ENCODE data around the gene SH3RF3.

SH3RF3 gene

GRCh38 chr2:109383505-109384307 is 254.7 kb downstream of the SH3RF3 start:
- DNase-seq = no peak

DNA sequence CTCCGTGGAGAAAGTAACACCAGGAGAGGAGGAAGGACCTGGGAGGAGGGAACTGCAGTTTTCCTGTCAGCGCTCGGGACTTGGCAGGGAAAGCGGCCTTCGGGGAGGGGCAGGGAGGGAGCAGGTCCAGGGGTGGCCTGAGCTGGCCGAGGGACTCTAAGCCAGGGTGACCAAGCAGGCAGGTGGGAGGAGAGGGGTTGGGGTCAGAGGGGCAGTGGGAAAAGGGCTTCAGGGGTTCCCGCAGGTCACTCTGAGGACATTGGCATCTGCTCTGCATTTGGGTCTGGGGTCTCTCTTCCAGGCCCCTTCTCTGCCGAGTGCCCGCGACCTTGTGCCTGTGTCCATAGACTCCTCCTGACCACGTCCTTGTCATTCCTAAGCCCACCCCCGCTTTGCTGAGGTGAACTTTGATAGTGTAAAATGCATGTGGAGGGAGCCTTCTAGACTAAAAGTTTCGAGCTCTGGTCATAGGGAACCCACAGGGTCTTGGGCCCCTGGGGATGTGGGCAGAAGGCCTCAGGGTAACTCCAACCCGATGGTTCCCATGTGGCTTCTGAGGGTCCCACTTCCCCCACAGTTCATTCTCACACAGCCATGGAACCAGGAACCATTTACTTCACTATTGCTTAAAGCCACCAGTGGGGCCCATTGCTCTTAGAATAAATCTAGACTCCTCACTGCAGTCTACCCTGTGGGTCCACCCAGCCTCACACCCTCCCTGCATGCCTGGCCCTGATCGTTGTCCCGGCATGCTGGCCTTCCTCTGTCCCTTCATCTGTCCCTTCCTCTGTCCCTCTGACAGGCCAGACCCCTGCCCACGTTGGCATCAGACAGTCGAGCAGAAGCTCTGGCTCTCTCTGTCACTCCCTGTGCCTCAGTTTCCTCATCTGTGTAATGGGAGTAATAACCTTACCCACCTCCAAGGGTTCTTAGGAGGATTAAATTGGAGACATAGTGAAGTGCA is 255.6 kb downstream of the SH3RF3 start:
- no peak for DNase-seq

GRCh38 chr2:109385506-109385905 is 256.5 kb downstream of the SH3RF3 start:
- no peak for DNase-seq

- no peak for DNase-seq
Observed at GRCh38 chr2:109386004-109386695, 257.1 kb downstream of the SH3RF3 start.

DNA sequence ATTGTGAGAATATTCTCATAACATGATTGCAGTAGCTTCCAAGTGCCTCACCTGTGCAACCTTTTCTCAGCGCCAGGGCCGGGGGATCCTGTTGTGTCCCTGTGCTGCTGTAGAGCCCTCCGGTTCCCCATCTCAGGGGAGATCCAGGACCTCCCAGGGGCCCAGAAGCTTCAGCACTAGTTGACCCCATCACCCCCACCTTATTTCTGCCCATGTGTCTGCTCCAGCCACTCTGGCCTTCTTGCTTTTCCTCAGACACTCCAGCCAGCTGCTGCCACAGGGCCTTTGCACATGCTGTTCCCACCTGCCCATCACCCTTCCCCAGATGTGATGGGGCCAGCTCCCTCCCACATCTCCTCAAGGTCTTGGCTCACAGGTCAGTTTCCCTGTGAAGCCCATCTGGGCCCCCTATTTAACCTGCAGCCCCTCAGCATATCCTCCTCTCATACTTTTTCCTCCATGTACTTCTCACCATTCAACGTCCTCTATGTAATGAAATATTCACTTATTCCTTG is 258.3 kb downstream of the SH3RF3 start:
- no peak for DNase-seq

DNA sequence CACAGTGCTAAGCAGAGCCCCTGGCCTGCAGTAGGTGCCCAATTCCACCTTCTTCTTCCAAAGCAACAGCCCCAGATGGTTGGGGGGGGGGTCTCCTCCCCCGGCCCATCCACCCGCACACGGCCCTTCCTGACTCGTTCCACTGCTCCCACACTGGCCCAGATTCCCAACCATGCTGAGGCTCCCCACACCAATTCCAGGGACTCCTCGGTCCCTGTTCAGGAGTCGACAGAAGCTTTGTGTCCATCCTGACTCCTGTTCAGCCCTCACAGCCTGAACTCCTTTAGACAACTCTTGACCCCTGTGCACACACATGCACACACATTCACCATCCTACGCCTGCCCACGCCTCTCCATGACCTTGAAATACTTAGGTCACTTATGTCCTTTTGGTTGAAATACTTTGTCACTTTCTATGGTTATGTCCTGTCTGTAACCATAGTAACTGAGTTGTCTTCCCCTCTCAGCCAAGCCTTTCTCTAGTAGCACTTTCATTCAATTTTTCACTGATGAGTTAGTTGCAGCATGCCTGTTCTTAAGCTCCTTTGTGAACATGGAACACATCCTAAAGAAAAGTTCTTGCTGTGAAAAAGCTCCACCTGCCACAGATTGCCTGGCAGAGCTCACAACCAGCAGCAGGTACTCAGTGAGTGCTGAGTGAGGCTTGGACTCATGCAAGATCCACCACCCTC is 258.9 kb downstream of the SH3RF3 start:
- no peak for DNase-seq

DNA sequence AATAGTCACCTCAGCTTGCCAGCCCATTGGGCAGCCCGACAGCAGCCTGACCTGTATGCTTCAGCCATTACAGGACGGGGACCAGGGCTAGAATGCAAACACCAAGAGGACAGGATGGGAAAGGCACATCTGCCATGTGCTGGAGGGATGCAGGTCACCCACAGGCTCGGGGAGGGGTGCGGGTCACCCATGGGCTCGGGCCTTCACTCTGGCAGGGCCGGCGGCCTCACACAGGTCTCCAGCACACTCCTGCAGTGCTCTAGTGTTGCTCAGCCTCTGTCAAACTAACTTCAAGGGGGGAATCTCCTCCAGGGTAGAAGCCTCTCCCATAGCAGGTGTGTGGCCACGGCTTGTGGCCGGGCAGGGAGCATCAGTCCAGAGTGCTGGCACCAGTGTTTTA is 262.2 kb downstream of the SH3RF3 start:
- no peak for DNase-seq

GRCh38 chr2:109392140-109392539 is 263.1 kb downstream of the SH3RF3 start:
- no peak for DNase-seq

GRCh38 chr2:109392816-109393661 is 264.0 kb downstream of the SH3RF3 start:
- no peak for DNase-seq

DNA sequence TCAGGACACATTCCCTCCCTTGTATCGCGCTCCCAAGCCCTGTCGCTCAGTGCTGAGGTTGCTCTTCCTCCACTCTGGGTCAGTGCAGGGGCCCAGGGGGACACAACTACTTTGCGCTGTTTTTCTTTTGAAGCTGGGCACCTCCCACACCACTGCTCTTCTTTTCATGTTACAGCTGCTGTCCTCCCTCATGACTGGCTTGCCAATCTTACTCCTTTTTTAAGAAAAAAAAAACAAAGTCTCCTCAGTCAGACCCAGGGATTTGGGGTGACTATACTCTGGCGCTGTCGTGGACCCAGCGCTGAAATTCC is 264.6 kb downstream of the SH3RF3 start:
- no peak for DNase-seq

GRCh38 chr2:109395494-109396201 is 266.6 kb downstream of the SH3RF3 start:
- no peak for DNase-seq

- DNase-seq = no peak
Observed at GRCh38 chr2:109396202-109397180, 267.5 kb downstream of the SH3RF3 start.

GRCh38 chr2:109397893-109398292 is 268.9 kb downstream of the SH3RF3 start:
- no peak for DNase-seq

GRCh38 chr2:109398366-109399015 is 269.5 kb downstream of the SH3RF3 start:
- DNase-seq = no peak

GRCh38 chr2:109399066-109399465 is 270.1 kb downstream of the SH3RF3 start:
- DNase-seq = no peak

- DNase-seq = no peak
Observed at GRCh38 chr2:109400102-109400501, 271.1 kb downstream of the SH3RF3 start.

DNA sequence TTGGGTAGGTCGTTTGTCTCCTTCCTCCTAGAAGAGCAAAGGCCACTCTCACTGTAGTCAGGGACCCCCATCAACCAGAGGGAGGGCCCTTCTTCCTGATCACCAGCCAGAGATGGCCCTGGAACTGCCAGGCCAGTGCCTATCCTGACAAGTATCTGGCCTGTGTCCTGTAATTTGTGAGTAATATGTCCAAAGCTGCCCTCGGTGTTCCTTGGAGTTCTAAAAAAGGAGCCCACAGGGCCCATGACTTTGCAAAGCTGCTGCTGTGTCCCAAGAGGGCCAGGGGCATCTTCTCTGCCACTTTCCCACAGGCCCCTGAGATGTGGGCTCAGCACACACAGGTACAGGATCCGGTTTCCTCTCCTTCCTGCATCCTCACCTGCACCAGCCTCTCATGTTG is 272.4 kb downstream of the SH3RF3 start:
- no peak for DNase-seq

DNA sequence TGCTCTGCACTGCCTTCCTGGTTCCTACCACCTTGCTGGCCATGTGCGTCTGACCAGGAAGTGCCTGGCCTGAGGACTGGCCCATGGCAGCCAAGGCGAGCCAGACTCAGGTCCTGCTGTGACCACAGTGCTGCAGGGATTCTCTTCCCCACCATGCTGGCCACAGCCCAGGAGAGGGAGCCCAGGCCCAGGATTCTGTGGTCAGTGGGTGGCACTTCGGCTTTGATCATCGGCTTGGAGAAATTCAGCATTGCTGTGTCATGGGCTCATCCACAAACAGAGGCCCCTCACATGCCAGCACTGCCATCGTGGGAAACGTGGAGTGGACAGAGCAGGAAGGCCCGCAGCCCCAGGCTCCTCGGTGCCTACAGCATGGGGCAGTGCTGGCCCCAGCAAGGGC is 273.2 kb downstream of the SH3RF3 start:
- no peak for DNase-seq

All from stimulated activated naive CD4-positive, alpha-beta T cell treated with Interleukin-2 at 50 U/mL for 16 hours (primary cell).